Measurements from ENCODE around the gene MKI67.
A peak's percentile ranks its signal among the peaks of the same experiment; 100 is the strongest.

Gene MKI67

DNA sequence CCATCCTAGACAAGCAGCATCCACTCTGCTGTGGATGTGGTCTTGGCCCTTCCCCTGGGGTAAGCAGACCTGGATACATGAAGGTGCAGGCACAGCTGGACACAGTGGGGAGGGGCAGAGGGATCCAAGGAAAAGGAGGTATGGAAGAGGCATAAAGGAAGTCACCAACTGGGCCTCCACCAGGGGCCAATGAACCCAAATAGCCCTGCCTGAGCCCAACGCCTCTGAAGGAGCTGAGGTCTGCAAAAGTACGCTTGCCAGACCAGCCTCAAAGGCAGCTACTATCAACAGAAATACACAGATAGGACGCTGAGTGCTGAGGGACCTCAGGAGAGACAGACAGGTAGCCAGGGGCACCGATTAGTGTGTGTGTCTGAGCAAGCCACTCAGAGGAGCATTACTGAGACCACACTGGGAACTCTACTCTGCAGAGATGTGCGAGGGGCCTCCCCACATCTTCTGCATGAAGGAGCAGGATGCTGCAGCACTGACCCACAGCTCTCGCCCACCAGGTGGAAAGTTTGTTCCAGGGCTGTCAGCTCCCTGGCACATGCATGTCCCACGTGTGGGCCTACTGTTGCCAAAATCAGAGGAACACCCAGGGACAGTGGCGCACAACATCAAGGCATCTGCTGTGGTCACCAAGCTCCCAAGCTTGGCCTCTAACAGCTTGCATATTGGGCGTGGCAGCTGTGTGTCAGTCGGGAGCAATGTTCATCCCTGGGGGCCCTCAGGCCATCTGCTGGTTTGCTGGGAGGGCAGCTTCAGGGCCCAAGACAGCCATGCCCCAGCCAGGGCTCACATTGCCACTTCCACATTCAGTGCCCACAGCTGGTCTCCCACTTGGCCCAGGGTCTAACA is 40.0 kb downstream of the MKI67 start:
- no peak for DNase-seq

DNA sequence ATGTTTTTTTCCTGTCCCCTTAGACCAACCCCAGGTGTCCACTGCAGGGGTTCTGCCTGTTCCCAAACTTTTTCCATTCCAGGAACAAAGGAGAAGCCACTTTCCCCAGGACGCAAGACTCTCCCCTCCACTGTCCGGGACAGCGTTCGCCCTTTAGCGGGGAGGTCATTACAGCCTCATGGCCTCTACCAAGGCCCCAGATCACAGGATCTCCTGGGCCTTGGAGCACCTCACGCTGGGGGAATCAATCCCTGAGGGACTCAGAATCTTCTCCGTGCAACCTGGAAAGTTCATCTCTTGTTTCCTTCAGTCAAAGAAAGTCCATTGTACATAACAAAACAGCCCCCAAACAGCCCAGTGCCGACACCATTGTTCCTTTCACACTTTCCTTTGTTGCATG is 41.2 kb downstream of the MKI67 start:
- DNase-seq: no peak

DNA sequence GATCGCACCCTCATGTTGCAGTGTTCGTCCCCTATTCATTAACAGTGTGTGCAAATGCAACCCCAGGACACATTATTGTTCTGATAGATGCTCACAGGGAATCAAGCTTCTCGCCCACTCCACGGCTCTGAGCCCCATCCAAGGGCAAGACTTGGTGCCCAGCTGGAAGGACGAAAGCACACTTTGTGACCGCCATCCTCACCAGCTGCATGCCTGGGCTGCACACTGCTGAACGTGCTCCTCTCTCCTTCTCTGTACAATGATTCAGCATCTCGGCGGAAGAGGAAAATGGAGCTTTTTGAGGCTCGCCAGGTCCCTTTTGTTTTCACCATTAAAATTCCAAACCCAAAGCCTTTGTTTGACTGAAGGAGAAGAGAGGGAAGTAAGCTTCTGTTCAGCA is 41.9 kb downstream of the MKI67 start:
- DNase-seq: no peak

DNA sequence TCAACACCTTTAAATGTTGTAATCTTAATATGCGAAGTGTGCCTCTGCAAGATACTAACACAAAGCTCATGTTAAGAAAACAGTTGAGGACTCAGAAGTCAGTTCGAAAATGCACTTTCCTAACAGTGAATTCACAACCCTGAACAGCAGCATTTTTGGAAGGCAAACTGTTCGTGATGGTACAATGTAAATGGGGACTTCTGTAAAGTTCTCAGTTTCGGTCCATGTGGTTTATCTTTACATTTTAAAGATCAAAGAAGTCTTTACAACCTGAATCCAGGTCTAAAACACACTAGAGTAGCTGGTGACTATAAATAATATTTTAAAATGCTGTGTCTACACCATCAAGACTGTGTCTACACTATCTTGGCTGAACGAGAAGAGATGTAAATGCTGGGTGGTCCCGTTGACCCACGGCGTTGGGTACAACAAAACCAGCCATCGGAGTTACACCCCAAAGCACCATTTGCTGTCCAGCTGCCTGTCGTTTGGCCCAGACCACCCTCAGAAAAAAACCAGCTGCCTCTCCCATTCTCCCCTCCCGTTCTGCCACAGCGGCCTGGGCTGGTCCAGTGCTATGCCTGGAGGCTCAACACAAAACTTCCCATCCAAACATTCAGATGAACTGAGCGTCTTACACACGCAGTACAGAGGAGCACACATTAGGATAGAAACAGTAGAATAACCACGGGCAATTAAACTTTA is 42.9 kb downstream of the MKI67 start:
- DNase-seq: no peak

DNA sequence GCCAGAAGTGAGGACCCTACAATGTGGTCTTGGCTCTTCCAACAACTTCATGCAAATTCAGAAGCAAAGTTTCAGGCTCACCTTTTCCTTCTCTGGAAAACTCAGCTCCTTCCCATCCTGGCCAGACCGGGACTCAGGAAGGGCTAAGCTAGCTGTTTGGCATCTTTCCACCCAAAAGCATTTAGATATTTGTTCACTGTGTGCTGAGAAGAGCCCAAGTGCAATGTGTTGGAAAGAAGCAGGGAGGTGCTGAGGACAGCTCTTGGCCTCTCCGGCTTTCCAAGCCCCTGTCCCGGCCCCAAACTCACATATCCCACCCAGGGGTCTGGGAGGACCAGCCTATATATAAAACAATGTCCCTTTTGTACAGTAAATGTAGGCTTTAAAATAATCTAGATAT is 44.5 kb downstream of the MKI67 start:
- DNase-seq: no peak

DNA sequence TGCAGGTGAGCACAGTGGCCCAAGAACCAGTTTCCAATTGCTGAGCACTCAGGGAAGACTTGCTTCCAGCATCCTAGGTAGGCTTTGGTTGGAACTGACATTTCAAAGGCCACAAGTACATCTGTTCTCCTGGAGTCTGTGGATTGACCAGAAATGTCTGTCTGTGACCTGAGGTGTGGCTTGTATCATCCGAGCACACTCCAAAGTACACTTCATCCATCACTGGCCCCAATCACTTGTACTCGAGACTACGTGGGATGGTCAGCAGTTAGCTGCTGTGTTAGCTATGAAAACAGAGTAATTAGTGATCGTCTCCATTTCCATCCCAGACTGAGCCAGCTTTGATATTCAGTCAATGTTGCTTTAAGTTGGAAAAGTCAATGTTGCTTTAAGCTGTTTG is 45.0 kb downstream of the MKI67 start:
- no peak for DNase-seq

DNA sequence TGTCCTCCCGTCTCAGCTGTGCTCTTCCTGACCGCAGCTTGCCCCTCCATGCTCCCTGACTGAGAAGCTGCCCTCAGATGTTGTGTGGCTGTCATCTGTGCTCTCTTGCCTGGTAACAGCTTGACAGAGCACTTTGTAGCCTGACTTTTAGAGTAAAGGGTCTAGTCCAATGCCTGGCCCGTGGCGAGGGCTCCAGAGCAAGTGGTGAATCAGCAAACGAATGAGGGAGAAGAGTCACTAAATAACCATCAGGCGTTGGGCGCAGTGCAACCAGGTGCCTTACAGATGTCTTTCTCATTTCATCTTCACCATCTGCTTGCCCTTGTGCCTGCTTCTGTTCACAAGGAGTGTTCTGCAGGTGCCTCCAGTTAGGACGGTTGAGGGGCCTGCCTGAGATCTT is 45.6 kb downstream of the MKI67 start:
- no peak for DNase-seq

DNA sequence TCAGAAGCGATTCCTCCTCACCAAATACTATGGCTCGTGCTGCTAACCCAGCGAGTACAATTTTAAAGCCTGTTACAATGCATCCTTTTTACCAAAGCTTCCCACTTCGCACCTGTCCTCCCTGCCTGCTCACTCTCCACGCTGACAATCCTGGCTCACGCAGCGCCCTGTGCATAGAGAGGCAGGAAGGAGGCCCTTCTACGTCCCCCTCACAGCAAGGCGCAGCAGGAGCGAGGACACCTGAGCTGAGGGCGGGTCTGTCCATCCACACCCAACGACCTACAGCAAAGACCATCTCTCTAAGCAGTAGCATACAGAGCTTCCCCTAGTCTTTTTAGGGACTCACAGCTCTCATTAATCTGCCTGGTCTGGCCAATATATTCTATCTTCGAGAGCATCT is 46.0 kb downstream of the MKI67 start:
- DNase-seq: no peak

- peak in 8 of 51 donors; percentile 9 to 37 (median 20) for DNase-seq
Observed at GRCh38 chr10:128078136-128078969, 47.9 kb downstream of the MKI67 start.

- DNase-seq: no peak
Observed at GRCh38 chr10:128077155-128077875, 48.9 kb downstream of the MKI67 start.

DNA sequence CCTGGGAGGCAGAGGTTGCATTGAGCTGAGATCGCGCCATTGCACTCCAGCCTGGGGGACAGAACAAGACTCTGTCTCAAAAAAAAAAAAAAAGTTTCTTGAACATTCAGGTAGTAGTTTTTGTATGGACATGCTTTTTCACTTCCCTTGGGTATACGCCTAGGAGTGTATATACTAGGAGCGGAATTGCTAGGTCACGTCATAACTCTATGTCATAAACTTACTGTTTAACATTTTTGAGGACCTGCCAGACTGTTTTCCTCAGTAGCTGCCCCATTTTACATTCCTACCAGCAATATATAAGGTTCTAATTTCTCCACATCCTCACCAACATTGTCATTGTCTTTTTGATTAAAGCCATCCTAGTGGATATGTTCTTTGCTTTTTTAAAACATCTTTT is 51.6 kb downstream of the MKI67 start:
- no peak for DNase-seq

DNA sequence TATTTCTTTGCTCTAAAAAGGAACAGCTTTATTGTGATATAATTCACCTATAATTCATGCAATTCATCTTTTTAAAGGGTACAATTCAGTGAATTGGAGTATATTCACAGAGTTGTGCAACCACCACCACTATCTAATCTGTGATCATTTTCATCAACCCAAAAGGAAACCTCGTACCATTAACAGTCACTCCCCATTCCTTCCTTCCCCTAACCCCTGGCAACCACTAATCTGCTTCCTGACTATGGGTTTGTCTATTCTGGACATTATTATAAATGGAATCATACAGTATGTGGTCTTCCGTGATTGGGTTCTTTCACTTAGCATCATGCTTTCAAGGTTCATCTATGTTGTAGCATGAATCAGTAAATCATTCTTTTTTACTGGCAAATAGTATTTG is 52.3 kb downstream of the MKI67 start:
- no peak for DNase-seq

DNA sequence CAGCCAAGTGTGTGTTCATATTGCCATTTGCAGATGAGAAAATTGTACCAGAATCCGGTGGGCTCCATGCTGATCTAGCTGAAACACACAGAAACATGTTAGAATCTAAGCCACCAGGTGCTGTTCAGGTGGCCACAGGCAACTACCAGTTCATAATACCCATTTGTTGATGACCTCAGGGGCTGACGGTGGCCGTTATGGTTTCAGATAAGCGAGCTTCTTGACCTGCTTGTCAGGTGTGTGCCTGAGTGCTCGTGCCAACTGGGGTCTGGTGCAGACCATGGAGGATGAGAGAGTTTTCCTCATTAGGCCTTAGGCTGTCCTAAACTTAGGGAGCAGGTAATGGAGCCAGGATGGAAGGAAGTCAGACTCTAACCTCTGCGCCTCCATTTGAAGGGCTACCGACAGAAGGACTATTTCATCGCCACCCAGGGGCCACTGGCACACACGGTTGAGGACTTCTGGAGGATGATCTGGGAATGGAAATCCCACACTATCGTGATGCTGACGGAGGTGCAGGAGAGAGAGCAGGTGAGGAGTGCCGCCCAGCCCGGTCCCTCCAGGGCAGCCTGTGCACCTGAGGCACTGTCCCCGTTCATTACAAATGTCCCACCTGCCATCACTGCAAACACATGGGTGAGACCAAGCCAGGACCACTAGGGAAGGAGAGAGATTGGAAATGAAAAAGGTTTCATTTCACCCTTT is 53.1 kb downstream of the MKI67 start:
- no peak for DNase-seq

- no peak for DNase-seq
Observed at GRCh38 chr10:128072046-128072445, 54.2 kb downstream of the MKI67 start.

GRCh38 chr10:128071417-128071782 is 54.8 kb downstream of the MKI67 start:
- DNase-seq: no peak

- no peak for DNase-seq
Observed at GRCh38 chr10:128070721-128071416, 55.4 kb downstream of the MKI67 start.

- DNase-seq: no peak
Observed at GRCh38 chr10:128070161-128070560, 56.1 kb downstream of the MKI67 start.

GRCh38 chr10:128069351-128070051 is 56.7 kb downstream of the MKI67 start:
- peak in 43 of 51 donors; percentile 15 to 82 (median 54) for DNase-seq

All from hypothalamus (tissue), 51 donors.